Stomach (tissue), 4 donors: ENCODE results near the gene PTPRG.

Experiments used
- EP300 ChIP-seq: sonication (generic); formaldehyde crosslinking; IDR thresholded peaks from one replicate; pipeline ENCODE4 v1.6.1; 2017; ENCODE audit warnings: antibody characterized with exemption
- POLR2A ChIP-seq, 4 donors: fragments of 450-650 bp; IDR thresholded peaks; one replicate each; pipeline ENCODE4 v1.6.1; 2016; ENCODE audit warnings: antibody characterized with exemption in 4 of 4, control low read depth in 2 of 4, mild to moderate bottlenecking in 1 of 4, moderate library complexity in 1 of 4
- POLR2AphosphoS5 ChIP-seq, 3 donors: sonication (generic); formaldehyde crosslinking; IDR thresholded peaks; one replicate each; pipeline ENCODE4 v1.6.1; 2016; ENCODE audit warnings: antibody characterized with exemption in 3 of 3
- TF ChIP-seq, protein P1 (sequence below), 7 experiments: fragments of 450-650 bp in 4 of 7; fragments of 200-600 bp in 3 of 7; sonication (generic) in 3 of 7; IDR thresholded peaks; one replicate each; pipeline ENCODE4 v1.5.1; 2016 to 2019; ENCODE audit warnings: antibody characterized with exemption in 7 of 7, control low read depth in 2 of 7, mild to moderate bottlenecking in 1 of 7

- TF ChIP-seq POLR2AphosphoS5 (IDR thresholded peaks at IDR 0.05) (no peak), EP300 (no peak), POLR2A (IDR thresholded peaks at IDR 0.05) (no peak)
- TF ChIP-seq, protein P1, sequence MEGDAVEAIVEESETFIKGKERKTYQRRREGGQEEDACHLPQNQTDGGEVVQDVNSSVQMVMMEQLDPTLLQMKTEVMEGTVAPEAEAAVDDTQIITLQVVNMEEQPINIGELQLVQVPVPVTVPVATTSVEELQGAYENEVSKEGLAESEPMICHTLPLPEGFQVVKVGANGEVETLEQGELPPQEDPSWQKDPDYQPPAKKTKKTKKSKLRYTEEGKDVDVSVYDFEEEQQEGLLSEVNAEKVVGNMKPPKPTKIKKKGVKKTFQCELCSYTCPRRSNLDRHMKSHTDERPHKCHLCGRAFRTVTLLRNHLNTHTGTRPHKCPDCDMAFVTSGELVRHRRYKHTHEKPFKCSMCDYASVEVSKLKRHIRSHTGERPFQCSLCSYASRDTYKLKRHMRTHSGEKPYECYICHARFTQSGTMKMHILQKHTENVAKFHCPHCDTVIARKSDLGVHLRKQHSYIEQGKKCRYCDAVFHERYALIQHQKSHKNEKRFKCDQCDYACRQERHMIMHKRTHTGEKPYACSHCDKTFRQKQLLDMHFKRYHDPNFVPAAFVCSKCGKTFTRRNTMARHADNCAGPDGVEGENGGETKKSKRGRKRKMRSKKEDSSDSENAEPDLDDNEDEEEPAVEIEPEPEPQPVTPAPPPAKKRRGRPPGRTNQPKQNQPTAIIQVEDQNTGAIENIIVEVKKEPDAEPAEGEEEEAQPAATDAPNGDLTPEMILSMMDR (IDR thresholded peaks at IDR 0.05), result no peak
Measured at GRCh38 chr3:61687206-61687605, 125.8 kb downstream of the PTPRG start.
